NCI-H2171 treated with DMSO at 0.1 percent for 48 hours (cell line): ENCODE measurements around the gene APMAP.

Experiments used
- DNase-seq: peaks from one replicate; lab custom pipeline; 2025; lab: John Stamatoyannopoulos, UW

Gene APMAP

GRCh38 chr20:24992487-24993205, at the start of gene APMAP:
APMAP (minus strand) TSS chr20:24992751; CDS start chr20:24992688, 63 bp downstream.
- DNase-seq: peak; percentile 97

GRCh38 chr20:25041813-25042530, 49.4 kb upstream of the APMAP start:
- DNase-seq: no peak

- no peak for DNase-seq
Observed at GRCh38 chr20:25040438-25040831, 47.9 kb upstream of the APMAP start.

- peak; percentile 64 for DNase-seq
Observed at GRCh38 chr20:25039697-25040437, 47.3 kb upstream of the APMAP start.

- DNase-seq: peak; percentile 42
Observed at GRCh38 chr20:25038591-25039015, 46.1 kb upstream of the APMAP start.

GRCh38 chr20:25038103-25038410, 45.5 kb upstream of the APMAP start:
- peak; percentile 65 for DNase-seq

- DNase-seq: no peak
Observed at GRCh38 chr20:25037288-25038102, 44.9 kb upstream of the APMAP start.

GRCh38 chr20:25036331-25036936, 43.9 kb upstream of the APMAP start:
- no peak for DNase-seq

- no peak for DNase-seq
Observed at GRCh38 chr20:25035921-25036320, 43.4 kb upstream of the APMAP start.

GRCh38 chr20:25033924-25034300, 41.4 kb upstream of the APMAP start:
- no peak for DNase-seq

GRCh38 chr20:25033265-25033923, 40.8 kb upstream of the APMAP start:
- peak; percentile 92 for DNase-seq

GRCh38 chr20:25032478-25033264, 40.1 kb upstream of the APMAP start:
- no peak for DNase-seq

- no peak for DNase-seq
Observed at GRCh38 chr20:25032065-25032477, 39.5 kb upstream of the APMAP start.

- no peak for DNase-seq
Observed at GRCh38 chr20:25031241-25031640, 38.7 kb upstream of the APMAP start.

- DNase-seq: no peak
Observed at GRCh38 chr20:25030649-25031207, 38.2 kb upstream of the APMAP start.

- no peak for DNase-seq
Observed at GRCh38 chr20:25030007-25030648, 37.6 kb upstream of the APMAP start.

GRCh38 chr20:25025986-25026605, 33.5 kb upstream of the APMAP start:
- no peak for DNase-seq

- DNase-seq: no peak
Observed at GRCh38 chr20:25025091-25025861, 32.7 kb upstream of the APMAP start.
